Fibroblast of villous mesenchyme (primary cell): ENCODE results near the gene ZFYVE28. TPM values are rescaled to one million over a fixed set of nuclear protein-coding genes. Genes with fewer than 3 reads are reported as not detected.

Source experiments
- DNase-seq: peaks from one replicate; pipeline ENCODE4 v3.0.0-alpha.2; 2010; ENCODE audit warnings: low read depth
- H3K4me3 ChIP-seq: 2 replicates; pipeline ENCODE4 v1.5.1; 2011; ENCODE audit warnings: low read depth, mild to moderate bottlenecking, low read length
- total RNA-seq: library from RNA; depleted of rRNA; stranded (reverse); fragments of >200 nt; gene quantifications from 2 replicates; pipeline ENCODE4 v1.2.3, GENCODE V29; 2012
- TF ChIP-seq, protein P1 (sequence below): IDR thresholded peaks from 2 replicates; pipeline ENCODE4 v1.5.1; 2012; ENCODE audit warnings: low read depth, mild to moderate bottlenecking, low read length; ENCODE audit not compliant: insufficient read depth

ZFYVE28 gene
- total RNA-seq, 1 donor = 12.1 TPM

DNA sequence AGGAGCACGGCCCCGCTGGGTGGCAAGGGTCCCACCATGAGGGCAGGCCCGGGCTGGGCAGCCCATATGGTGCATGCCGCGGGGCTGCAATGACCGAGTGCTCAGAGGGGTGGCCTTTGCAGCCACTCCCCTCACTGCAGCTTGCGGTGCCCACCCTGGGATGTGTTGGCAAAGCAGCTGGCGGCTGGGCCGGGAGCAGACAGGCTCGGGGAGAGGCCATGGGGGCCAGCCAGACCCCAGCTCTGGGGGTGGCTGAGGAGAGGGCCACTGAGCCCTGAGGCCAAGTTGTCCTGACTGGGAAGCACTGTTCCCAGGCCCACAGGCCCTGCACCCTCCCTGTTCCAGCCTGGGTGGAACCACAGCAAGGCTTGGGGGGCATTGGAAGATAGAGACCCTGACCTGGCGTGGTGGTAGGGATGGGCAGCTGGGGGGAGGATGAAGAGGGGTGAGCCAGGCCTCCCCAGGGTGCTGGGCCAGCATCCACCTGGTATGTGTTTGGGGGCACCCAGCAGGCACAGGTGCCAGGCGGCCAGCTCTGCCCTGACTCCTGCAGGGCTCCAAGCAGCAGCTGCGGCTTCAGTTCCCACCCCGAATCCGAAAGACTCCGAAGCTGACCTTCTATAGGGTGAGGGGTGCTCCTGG lies 32.1 kb upstream of the ZFYVE28 start:
- TF ChIP-seq, protein P1, sequence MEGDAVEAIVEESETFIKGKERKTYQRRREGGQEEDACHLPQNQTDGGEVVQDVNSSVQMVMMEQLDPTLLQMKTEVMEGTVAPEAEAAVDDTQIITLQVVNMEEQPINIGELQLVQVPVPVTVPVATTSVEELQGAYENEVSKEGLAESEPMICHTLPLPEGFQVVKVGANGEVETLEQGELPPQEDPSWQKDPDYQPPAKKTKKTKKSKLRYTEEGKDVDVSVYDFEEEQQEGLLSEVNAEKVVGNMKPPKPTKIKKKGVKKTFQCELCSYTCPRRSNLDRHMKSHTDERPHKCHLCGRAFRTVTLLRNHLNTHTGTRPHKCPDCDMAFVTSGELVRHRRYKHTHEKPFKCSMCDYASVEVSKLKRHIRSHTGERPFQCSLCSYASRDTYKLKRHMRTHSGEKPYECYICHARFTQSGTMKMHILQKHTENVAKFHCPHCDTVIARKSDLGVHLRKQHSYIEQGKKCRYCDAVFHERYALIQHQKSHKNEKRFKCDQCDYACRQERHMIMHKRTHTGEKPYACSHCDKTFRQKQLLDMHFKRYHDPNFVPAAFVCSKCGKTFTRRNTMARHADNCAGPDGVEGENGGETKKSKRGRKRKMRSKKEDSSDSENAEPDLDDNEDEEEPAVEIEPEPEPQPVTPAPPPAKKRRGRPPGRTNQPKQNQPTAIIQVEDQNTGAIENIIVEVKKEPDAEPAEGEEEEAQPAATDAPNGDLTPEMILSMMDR = no peak
- H3K4me3 ChIP-seq = no peak overlapping the region
- no peak for DNase-seq

DNA sequence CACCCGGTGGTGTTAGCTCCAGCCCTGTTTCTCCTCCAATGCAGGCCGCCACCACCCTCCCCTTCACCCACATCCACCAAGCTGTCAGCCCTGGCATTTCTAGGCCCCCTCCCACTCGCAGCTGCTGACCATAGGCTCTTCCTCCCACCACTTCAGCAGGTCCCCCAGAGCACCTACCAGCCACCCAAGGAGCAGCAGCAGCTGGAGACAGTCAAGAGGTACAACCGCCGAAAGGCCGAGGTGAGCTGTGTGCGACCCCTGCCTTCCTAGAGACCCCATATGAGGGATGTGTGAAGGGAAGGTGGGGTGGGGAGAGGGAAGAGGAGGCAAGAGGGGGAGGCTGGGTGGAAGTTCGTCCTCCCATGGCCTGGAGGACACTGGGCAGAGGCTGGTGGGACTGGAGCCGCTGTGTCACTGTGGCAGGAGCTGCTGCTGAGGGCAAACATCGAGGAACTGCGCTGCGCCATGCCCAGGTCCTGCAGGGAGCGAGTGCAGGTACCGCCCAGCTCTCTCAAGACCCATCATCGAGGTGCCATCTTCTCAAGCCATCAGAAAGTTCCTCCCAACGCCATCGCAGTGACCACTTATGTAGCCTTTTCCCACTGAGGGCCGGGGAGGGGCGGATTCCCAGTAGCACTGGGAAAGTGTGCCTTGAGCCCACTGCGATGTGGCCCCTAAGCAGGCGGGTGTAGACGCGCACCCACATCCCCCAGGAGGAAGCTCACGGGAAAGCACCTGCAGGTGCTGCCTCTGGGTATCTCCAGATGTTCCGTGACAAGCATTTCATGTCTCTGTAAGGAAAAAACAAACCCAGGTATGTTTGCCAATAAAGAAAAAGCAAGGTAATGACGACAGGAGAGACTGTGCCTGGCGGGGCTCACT lies 31.3 kb upstream of the ZFYVE28 start:
- no peak for DNase-seq
- no peak overlapping the region for H3K4me3 ChIP-seq
- TF ChIP-seq, protein P1 = no peak

DNA sequence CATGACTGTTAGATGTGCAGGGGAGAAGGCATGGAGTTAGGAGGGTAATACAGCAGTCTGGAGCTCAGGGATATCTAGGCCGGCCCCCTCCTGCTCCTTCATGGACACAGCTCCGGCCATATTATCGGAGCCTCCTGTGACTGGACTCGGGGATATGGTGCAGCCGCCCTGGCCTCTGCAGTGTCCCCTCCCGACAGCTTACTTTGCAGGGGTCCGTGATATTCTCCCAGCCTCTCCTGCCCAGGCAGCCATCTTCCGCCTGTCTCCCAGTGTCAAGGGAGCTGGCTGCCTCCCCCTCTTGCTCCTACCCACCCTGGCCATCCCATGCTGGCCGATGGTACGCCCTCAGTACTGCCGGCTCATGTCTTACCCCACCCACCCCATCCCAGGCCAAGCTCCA lies 30.6 kb upstream of the ZFYVE28 start:
- DNase-seq = no peak
- TF ChIP-seq, protein P1 = no peak
- H3K4me3 ChIP-seq = no peak overlapping the region

DNA sequence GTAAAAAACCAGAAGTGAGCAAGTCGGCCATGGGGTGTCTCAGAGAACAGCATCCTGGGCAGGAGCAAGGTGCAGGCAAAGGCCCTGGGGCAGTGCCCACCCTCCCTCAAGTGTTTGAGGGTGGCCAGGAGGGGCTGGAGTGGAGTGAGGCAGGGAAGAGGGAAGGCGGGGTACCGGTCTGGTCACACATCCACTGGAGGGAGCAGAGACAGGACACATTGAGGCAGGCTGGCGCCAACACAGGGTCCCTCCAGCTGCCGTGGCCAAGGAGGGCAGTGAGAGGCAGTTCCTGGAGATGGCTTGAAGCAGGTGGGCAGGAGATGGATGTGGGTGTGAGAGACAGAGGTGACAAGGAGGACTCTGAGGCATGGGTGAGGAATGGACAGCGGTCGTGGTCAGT lies 30.1 kb upstream of the ZFYVE28 start:
- no peak for DNase-seq
- TF ChIP-seq, protein P1 = no peak
- no peak overlapping the region for H3K4me3 ChIP-seq

DNA sequence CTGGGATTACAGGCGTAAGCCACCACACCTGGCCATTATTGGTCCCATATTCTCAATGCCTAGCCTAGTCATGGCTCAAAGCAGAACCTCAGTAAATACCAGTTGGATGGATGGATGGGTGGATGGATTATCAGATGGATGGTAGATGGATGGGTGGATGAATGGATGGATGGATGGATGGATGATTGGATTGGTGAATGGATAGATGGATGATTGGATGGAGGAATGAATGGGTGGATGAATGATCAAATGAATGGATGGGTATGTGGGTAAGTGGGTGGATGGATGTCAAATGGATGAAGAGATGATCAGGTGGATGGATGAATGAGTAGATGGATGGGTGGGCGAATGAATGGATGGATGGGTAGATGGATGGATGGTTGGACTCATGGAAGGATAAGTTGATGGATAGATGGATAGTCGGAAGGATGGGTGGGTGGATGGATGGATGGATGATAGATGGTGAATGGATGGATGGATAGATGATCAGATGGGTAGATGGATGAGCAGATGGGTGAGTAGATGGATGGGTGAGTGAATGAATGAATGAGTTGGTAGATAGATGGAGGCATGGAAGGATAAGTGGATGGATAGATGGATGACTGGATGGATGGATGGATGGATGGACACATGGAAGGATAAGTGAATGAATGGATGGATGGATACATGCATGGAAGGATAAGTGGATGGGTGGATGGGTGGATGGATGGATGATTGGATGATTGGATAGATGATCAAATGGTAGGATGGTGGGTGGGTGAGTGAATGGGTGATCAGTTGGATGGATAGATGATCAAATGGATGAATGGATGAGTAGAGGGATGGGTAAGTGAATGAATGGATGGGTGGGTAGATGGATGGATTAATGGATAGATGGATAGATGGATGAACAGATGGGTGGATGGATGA lies 28.5 kb upstream of the ZFYVE28 start:
- no peak for DNase-seq

DNA sequence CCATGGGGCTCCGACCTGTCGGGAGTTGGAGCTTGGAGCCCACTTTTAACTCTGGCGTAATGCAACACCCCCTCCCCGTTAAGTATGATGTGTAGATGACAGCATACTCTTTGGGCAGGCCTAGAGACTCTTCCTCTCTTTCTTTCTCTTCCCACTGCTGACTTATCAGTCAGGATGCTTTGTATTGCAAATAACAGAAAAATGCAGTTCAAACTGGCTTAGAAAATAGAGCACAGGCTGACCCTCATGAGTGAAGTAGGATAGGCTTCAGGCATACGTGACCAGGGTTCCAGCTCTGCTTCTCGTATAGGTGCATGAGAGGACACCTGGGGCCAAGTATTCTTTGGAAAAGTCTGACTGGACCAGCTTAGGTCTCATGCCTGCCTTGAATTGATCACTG lies 27.1 kb upstream of the ZFYVE28 start:
- TF ChIP-seq, protein P1 = no peak
- DNase-seq = no peak
- no peak overlapping the region for H3K4me3 ChIP-seq

More for the DNA sequence above, 28.5 kb upstream of the ZFYVE28 start:
- TF ChIP-seq, protein P1 = no peak
- H3K4me3 ChIP-seq = no peak overlapping the region
